Smooth muscle cell of the brain vasculature (primary cell): ENCODE measurements around the gene ACTN1.

Experiments used
- DNase-seq: peaks from one replicate; pipeline ENCODE4 v3.0.0-alpha.2; 2012; ENCODE audit warnings: low read depth, low spot score

The ACTN1 gene

GRCh38 chr14:68936476-68936875, 42.6 kb downstream of the ACTN1 start:
- no peak for DNase-seq

GRCh38 chr14:68935761-68936214, 43.3 kb downstream of the ACTN1 start:
- no peak for DNase-seq

- no peak for DNase-seq
Measured at GRCh38 chr14:68934066-68934465, 45.0 kb downstream of the ACTN1 start.

- DNase-seq: no peak
Measured at GRCh38 chr14:68932686-68933085, 46.4 kb downstream of the ACTN1 start.

- DNase-seq: no peak
Measured at GRCh38 chr14:68932231-68932630, 46.9 kb downstream of the ACTN1 start.

- no peak for DNase-seq
Measured at GRCh38 chr14:68931474-68932051, 47.5 kb downstream of the ACTN1 start.

GRCh38 chr14:68931063-68931462, 48.0 kb downstream of the ACTN1 start:
- DNase-seq: no peak

GRCh38 chr14:68929623-68930307, 49.3 kb downstream of the ACTN1 start:
- no peak for DNase-seq

GRCh38 chr14:68928770-68929550, 50.1 kb downstream of the ACTN1 start:
- no peak for DNase-seq

- DNase-seq: no peak
Measured at GRCh38 chr14:68927956-68928675, 51.0 kb downstream of the ACTN1 start.

- DNase-seq: no peak
Measured at GRCh38 chr14:68927089-68927488, 52.0 kb downstream of the ACTN1 start.

- DNase-seq: no peak
Measured at GRCh38 chr14:68926236-68926635, 52.9 kb downstream of the ACTN1 start.

GRCh38 chr14:68925373-68925772, 53.7 kb downstream of the ACTN1 start:
- no peak for DNase-seq

- no peak for DNase-seq
Measured at GRCh38 chr14:68924186-68925158, 54.6 kb downstream of the ACTN1 start.

GRCh38 chr14:68922886-68923285, 56.2 kb downstream of the ACTN1 start:
- DNase-seq: no peak

- DNase-seq: no peak
Measured at GRCh38 chr14:68922201-68922621, 56.9 kb downstream of the ACTN1 start.

GRCh38 chr14:68921666-68922065, 57.4 kb downstream of the ACTN1 start:
- no peak for DNase-seq

GRCh38 chr14:68921049-68921448, 58.1 kb downstream of the ACTN1 start:
- DNase-seq: no peak

- no peak for DNase-seq
Measured at GRCh38 chr14:68919129-68919927, 59.8 kb downstream of the ACTN1 start.

- no peak for DNase-seq
Measured at GRCh38 chr14:68918612-68919011, 60.5 kb downstream of the ACTN1 start.
